H4 (cell line): Measurements from ENCODE around the gene MBD3L5. TPM values are rescaled to one million over a fixed set of nuclear protein-coding genes. Genes with fewer than 3 reads are reported as not detected.
"Not testable (repeated sequence)": the region's sequence is repeated elsewhere in the genome, so short reads cannot be mapped to it uniquely, and the experiment has no call there.

Experiments
- DNase-seq: peaks from one replicate; pipeline ENCODE4 v3.0.0-alpha.2; 2015; ENCODE audit warnings: low spot score
- total RNA-seq: library from RNA; depleted of rRNA; stranded (reverse); fragments of >200 nt; shearing (Covaris generic); gene quantifications from 2 replicates; pipeline ENCODE4 v1.2.3, GENCODE V29; 2014; rRNA removed

Gene MBD3L5
- total RNA-seq, 1 experiment from 2014 or later: not detected

DNA sequence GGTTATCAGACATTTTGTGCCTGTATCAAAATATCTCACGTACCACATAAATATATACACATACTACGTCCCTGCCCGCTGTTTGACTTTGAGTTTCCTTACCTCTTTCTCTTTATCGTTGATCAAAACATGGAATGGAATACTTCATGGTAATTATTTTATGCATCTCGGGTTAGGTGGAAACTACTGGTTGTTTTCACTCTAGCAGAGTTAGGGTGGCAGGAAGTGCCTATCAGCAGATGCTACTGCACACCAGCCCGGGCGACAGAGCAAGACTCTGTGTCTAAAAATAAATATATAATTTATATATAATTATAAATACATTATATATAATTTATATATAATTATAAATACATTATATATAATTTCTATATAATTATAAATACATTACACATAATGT is 22.5 kb downstream of the MBD3L5 start:
- not testable (repeated sequence) for DNase-seq

DNA sequence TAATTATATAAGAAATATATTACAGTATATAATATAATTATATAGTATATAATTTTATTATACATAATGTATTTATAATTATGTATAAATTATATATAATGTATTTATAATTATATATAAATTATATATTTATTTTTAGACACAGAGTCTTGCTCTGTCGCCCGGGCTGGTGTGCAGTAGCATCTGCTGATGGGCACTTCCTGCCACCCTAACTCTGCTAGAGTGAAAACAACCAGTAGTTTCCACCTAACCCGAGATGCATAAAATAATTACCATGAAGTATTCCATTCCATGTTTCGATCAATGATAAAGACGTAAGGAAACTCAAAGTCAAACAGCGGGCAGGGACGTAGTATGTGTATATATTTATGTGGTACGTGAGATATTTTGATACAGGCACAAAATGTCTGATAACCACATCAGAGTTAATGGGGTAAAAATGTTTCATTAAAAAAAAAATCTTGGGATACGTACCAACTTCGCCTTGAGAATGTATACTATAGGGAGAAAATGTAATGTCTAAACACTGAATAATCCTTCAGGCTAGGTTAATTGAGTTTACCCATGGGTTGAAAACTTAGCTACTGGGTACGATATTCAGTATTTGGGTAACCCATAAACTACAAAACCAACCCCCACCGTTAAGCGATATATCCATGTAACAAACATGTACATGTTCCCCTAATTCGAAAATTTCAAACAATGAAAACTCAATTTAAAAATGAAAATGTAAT is 24.4 kb downstream of the MBD3L5 start:
- peak; percentile 0 for DNase-seq

DNA sequence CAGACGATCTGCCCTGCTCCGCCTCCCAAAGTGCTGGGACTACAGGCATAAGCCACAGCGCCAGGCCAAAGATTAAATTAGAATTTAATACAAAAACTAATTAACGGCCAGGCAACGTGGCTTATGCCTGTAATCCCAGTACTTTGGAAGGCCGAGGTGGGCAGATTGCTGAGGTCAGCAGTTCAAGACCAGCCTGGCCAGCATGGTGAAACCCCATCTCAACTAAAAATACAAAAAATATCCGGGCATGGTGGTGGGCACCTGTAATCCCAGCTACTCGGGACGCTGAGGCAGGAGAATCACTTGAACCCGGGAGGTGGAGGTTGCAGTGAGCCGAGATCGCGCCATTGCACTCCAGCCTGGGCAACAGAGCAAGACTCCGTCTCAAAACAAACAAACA is 25.3 kb downstream of the MBD3L5 start:
- not testable (repeated sequence) for DNase-seq

DNA sequence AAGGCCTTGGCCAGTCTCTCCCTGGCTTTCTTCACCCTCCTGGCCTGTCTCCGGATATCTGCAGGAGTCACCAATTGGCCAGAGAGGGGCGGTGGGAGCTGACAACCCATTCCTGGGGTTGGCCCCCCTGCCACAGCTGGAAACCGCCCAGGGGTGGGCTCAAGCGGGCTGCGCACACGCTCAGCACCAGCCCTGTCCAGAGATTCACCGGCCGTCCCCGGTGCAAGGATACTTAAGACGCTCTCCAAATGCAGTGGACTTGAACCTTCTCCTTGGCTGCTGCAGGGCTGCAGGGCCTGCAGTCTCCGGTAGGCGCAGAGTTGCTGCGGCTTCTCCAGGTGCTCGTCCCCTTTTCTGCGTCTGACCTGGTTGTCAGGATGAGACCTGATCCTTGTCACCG is 26.0 kb downstream of the MBD3L5 start:
- not testable (repeated sequence) for DNase-seq

DNA sequence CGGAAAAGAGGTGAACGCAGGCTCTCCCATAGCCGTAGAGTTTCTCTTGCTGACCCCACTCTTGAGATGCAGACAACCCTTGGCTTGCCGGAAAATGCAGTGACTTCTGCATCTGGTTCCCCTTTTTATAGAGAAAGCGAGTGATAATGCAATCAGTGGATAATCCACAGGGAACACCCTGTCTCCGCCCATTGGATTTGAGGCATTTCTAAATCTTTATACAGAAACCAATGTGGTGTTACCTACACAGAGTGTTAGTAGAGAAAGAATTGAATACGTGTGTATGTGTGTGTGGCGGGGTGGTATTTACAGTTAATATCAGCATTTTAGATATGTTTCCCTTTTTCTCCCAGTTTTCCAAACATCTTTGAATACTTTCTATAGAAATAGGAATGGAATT is 28.2 kb downstream of the MBD3L5 start, which contains the start of gene MBD3L3:
Gene MBD3L3 (minus strand): TSS at position 101 of the 400 bp plus-strand sequence. CDS start 71 bp downstream, at position 30.
- DNase-seq: not testable (repeated sequence)

DNA sequence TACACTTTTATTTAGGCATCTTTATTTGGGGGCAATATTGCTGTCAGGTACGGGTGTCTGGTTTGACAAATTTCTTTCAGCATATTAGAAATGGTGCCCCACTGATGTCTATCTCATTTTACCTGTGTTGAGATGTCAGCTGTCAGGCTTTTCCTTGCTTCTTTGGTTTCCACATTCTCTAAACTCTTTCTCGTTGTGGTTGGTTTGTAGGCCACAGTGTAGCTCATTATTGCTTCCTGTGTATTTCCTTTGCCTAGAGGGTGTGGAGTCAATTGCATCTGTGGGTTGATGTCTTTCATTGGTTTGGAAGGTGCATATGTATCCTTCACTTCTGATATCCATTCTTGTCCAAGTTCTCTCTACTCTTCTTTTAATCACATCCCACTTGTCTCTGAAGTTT is 29.6 kb downstream of the MBD3L5 start:
- DNase-seq: not testable (repeated sequence)

DNA sequence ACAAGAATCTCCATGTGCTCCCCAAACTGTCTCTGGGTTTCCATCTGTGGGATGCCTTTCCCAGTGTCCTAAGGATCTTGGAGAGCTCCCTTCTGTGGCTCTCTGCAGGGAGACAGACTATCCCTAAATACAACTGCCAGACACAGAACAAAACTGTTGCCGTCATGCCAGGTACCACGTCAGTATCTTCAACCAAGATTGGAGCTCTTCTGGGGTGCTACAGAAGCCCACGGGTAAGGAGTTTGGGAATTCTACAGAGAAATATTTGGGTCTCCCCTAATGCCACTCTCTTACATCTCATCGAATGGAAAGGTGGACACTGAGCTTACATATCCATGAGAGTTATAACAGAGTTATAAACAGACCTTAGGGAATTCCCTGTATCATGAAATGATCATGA is 33.0 kb downstream of the MBD3L5 start:
- DNase-seq: no peak

DNA sequence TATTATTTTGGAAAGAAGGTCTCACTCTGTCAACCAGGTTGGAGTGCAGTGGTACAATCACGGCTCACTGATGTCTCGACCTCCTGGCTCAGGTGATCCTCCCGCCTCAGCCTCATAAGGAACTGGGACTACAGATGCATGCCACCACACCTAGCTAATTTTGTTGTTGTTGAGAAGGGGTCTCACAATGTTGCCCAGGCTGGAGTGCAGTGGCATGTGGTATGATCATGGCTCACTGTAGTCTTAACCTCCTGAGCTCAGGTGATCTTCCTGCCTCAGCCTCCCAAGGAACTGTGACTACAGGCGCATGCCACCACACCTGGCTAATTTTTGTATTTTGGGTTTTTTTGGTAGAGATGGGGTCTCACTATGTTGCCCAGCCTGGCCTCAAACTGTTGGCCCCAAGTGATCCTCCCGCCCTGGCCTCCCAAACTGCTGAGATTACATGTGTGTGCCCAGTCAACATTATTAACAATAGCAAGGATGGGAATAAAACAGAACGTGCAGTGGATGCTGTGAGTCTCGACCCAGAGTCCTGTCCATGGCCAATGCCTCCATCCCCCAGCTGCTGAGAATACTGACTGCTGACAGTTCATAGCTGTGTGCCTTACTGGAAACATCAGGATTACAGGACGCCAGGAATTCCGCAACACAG is 33.5 kb downstream of the MBD3L5 start:
- DNase-seq: peak; percentile 3

DNA sequence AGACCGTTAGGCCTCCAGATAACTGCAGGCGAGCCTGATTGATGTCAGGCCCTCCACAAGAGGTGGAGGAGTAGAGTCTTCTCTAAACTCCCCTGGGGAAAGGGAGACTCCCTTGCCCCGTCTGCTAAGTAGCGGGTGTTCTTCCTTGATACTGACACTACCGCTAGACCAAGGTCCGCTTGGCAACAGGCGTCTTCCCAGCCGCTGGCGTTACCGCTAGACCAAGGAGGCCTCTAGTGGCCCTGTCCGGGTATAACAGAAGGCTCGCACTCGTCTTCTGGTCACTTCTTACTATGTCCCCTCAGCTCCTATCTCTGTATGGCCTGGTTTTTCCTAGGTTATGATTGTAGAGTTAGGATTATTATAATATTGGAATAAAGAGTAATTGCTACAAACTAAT is 36.7 kb downstream of the MBD3L5 start:
- DNase-seq: peak; percentile 37

DNA sequence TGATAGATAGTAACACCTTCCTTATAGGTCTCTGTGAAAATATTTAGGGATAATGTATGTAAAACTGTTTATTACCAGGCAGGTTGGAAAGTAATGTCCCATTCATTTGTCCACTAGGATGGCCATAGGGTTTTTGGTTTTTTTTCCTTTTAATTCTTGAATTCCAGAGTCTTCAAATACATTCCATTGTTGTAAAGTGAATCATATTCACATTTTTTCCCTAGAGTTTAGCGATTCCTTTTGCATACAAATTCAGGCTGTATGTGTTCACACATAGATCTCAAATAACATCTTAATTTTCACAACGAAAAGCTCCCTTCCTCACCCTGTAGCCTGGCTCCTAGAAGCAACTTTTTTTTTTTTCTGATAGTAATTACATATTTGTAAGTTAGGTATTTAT is 37.3 kb downstream of the MBD3L5 start:
- peak; percentile 0 for DNase-seq

DNA sequence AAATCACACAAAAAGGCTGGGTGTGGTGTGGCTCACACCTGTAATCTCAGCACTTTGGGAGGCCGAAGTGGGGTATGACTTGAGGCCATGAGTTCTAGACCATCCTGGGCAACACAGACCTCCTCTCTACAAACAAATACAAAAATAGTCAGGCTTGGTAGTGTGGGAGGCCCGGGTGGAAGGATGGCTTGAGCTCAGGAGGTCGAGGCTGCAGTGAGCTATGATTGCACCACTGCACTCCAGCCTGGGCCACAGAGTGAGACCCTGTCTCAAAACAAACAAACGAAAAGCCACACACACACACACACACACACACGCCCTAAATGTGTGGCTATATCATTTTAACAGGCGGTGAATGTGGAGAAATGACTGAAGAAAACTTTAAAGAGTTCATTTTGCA is 38.2 kb downstream of the MBD3L5 start:
- peak; percentile 1 for DNase-seq

DNA sequence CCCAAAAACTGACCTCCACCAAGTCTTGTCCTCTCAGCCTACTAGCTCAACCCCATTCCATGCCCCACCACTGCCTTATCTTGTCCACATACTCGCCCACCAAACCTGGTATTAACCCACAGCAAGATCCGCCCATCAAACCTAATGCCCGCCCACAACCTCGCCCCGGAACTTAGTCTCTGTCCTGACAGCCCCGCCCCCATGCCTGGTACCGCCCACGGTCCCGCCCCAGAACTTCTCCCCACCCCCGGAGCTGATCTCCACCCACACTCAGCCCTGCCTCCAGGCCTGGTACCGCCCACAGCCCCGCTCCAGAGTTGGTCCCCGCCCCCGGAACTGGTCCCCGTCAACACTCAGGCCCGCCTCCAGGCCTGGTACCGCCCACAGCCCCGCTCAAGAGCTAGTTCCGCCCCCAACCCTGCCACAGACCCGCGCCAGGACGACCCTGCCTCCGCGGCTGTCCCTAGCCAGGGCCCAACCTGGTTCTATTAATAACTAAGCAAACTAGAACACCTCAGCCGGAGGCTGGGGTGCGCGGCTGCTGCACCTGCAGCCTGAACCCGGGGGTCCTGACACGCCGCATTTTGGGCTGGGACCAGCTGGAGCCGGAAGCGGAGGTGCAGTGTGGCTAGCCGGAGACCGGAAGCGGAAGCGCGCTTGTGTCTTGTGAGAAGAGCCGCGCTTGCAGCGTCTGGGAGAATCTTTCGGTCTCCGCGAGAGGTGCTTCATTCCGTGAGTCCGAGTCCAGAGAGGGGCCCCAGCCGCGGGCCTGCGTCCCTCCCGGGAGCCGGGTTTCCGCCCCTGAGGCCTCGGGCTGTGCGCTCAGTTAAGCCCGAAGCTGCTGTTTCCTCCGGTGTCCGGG is 38.9 kb downstream of the MBD3L5 start, which contains the start of gene ZNF557:
Gene ZNF557 (plus strand): TSS at position 662 of the 862 bp plus-strand sequence. CDS start 5,372 bp downstream, outside the sequence.
- DNase-seq: peak; percentile 97

DNA sequence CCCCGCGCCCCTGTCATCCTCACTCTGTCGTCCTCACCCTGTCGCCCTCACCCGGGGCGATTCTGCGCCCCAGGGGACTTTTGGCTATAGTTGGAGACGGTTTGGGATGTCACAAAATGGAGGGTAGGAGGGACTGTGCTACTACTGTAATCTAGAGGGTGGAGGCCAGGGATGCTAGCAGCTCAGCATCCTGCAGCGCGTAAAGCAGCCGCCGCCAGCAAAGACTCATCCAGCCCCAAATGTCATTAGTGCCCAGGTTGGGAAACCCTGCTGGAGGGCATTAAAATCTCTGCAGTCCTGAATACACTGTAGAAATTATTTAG is 39.5 kb downstream of the MBD3L5 start:
- DNase-seq: no peak

DNA sequence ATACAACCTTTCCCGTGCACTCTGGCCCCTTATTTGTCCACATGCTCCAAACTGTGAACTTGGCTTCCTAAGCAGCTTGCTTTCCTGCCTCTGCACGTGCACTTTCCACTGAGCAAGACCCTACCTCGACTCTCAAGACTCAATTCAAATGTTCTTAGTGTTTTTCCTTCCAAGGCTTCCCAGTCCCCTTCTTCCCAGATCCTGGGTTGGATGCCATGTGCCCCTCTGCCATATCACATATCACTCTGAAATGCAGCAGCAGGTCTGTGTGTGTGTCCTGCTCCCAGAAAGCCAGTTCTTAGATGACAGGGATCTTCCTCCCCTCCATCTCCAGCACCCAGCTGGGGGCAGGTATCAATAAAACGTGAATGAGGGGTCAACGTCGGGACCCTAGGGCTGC is 42.2 kb downstream of the MBD3L5 start:
- no peak for DNase-seq

DNA sequence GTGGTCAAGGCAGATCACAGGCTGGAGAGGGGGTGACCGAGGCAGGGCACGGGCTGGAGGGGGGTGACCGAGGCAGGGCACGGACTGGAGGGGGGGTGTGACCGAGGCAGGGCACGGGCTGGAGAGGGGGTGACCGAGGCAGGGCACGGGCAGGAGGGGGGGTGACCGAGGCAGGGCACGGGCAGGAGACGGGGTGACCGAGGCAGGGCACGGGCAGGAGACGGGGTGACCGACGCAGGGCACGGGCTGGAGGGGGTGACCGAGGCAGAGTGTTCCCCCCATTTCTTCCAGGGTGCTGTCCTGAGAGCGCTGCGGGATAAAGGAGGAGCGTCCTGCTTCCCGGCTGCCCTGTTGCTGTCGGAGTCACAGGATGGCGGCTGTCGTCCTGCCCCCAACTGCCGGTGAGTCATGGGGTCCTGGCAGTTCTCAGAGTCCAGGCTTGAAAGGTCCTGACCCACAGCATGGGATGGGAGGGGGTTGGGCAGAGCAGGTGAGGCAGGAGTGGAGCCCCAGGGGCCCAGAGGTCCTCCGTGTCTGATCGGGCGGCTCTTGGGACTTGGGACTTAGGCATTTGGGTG is 44.4 kb downstream of the MBD3L5 start:
- DNase-seq: no peak

DNA sequence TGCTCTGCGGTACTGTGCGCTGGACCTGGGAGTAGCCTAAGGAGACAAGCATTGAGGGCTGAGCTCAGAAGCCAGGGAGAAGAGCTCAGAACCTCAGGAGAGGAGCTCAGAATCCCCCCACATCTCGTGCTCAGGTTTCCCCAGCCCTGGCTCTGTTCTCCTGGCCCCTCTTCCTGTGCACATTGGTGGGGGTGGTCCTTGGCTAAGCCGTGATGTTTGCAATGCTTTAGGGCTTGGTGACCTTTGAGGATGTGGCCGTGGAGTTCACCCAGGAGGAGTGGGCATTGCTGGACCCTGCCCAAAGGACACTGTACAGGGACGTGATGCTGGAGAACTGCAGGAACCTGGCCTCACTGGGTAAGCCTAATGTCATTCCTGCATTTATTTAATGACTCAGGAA is 45.8 kb downstream of the MBD3L5 start:
- no peak for DNase-seq

DNA sequence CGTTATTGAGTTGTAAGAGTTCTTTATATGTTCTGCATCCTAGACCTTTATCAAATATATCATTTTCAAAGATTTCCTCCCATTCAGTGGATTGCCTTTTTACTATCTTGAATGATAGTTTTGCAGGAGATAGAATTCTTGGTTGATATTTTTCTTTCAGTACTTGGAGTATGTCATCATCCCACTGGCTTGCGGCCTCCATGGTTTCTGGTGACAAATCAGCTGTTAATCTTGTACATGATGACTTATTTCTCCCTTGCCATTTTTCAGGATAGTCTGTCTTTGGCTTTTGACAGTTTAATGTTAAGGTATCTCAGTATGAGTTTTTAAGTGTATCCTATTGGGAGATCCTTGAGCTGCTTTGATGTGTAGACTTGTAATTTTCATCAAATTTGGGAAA is 47.6 kb downstream of the MBD3L5 start:
- no peak for DNase-seq

Other genes with a start within 250 kb of the MBD3L5 start
- gene ADGRE1, start 143.0 kb upstream of the MBD3L5 start, total RNA-seq: 32.3 and 36.0 TPM in 2 replicates
- not detected in 2 replicates for gene MBD3L2B, start 9.1 kb upstream of the MBD3L5 start, total RNA-seq
- gene MBD3L4, start 9.6 kb downstream of the MBD3L5 start, total RNA-seq: not detected in 2 replicates
- gene MBD3L2, start 18.7 kb downstream of the MBD3L5 start, total RNA-seq: not detected in 2 replicates
- gene MBD3L3, start 28.1 kb downstream of the MBD3L5 start, total RNA-seq: not detected in 2 replicates
- gene ZNF557, start 39.1 kb downstream of the MBD3L5 start, total RNA-seq: 14.2 and 17.7 TPM in 2 replicates